Posterior vena cava (tissue), 2 donors: Measurements from ENCODE around the gene UVRAG. TPM values are rescaled to one million over a fixed set of nuclear protein-coding genes. Genes with fewer than 3 reads are reported as not detected.
A peak's percentile ranks its signal among the peaks of the same experiment; 100 is the strongest.

Source experiments
- DNase-seq: peaks from one replicate; pipeline ENCODE4 v3.0.0-alpha.2; 2020; ENCODE audit warnings: low spot score
- intact Hi-C, 2 donors: fragments of 100-400 bp; cut with DNase I; formaldehyde crosslinking; loops; one replicate each; pipeline versions ENCODE4 v1.14.1 to v1.14.2; 2022 to 2023
- total RNA-seq, 2 donors: library from RNA; stranded (reverse); fragmentation: NEBNext Ultra II Directional; extraction: Animal tissue kit (Norgen Biotek cat#: 25700); gene quantifications; one replicate each; pipeline ENCODE4 v1.2.1, GENCODE V29; 2021
- donor health status: DM: yes; HTN: yes; CAD: no.
- donor health status: DM: yes; HTN: yes; CAD: no.

UVRAG gene
- total RNA-seq, 2 donors from 2014 or later, result 27.0 to 27.8 TPM

GRCh38 chr11:76159303-76159937 is 344.4 kb downstream of the UVRAG start:
- peak; percentile 52 for DNase-seq

GRCh38 chr11:76159983-76160661 is 345.1 kb downstream of the UVRAG start:
- peak; percentile 64 for DNase-seq
- intact Hi-C loops, result loop anchor here in 1 of 2 donors (10.0 kb wide), 1 partner anchor 265 kb away; no protein-coding TSS in a partner anchor

More at GRCh38 chr11:76159303-76159937, 344.4 kb downstream of the UVRAG start:
- intact Hi-C loops, result loop anchor here in 1 of 2 donors (10.0 kb wide), 1 partner anchor 265 kb away; no protein-coding TSS in a partner anchor

- DNase-seq, result peak; percentile 43
Measured at GRCh38 chr11:76160856-76161255, 345.8 kb downstream of the UVRAG start.

GRCh38 chr11:76161261-76161961 is 346.4 kb downstream of the UVRAG start:
- intact Hi-C loops, result no loop called here
- DNase-seq, result peak; percentile 81

More at GRCh38 chr11:76160856-76161255, 345.8 kb downstream of the UVRAG start:
- intact Hi-C loops, result no loop called here

DNA sequence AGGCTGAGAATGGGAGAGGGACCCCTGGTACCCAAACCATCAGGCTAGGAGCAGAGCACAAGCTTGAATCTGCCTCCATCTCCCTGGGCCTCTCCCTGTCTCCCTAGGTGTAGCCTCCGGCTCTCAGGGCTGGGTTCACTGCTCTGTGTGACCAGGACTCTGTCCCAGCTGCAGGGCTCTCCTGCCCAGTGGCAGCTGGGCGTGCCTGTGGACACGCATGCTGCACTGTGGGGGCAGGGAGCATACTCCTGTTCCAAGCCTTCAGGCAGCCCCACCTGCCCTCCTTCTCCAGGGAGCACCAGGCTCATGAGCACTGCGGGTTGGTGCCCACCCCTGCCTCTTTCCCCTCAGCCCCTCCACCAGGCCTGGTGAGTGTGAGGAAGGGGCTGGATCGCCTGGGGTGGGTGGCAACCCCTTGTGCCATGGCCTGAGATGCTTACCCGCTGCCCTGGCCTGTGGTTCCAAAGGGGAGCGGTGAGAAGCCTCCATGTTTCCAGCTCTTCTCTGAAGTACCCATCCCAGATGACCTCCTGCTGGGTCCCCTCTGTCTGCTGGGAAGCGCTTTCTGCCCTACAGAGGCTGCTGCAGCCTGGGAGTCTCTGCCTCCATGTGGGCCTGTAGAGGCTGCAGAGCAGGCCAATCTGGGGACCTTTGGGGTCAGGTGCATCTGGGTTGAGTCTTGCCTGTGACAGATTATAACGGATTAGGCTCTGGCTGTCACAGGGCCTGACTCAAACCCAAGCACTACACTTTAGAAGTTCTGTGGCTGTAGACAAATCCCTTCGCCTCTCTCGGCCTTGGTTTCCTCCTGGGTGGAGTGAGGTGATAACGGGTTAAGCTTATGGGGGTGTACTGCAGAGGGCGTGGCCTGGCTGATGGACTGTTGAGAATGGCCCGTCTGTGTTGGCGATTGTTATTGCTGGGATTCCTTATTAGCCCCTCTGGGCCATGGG is 347.6 kb downstream of the UVRAG start:
- DNase-seq, result peak; percentile 36
- intact Hi-C loops, result no loop called here

DNA sequence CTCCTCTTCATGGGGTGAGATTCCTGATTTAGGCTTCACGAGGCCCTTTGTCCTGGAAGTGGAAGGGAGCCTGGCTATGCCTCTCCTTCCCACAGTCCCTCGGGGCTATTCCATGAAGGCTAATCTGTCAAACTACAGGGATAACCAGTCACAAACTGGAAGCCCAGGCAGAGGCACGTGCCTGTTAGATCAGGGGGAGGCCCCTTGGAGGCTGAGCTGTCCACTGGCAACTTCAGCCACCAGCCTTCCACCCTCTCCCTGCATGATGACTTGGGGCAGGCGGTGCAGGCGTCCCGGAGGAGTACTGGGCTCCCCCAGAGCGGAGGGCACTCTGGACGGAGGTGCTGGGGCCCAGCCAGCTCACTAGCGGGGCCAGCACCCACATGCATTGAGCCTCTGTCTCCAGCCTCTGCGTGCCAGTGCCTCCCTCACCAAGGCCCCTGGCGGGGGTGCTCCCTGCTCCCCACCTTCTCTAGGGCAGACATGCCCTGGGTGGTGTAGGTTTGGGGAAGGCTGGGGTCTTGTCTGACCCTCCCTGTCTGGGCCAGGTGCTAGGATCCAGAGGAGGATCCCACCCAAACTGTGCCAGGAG is 348.4 kb downstream of the UVRAG start:
- intact Hi-C loops, result no loop called here
- no peak for DNase-seq

DNA sequence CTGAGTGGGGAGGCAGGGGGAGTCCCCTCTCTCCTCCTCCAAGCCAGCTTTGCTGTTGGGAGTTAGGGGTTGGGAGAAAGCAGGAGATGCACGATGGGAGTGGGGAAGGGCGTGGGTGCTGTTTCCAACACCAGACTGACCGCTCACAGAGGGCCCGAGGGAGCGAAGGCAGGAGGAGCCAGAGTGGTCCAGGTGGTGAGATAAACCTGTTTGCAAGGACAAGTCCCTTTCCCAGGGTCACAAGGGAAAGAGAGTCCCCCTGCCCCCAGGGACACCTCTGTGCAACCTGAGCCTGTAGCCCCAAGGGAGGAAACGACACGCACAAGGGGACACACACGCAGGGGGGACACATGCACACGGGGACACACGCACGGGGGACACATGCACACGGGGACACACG is 349.1 kb downstream of the UVRAG start:
- DNase-seq, result no peak
- intact Hi-C loops, result no loop called here

DNA sequence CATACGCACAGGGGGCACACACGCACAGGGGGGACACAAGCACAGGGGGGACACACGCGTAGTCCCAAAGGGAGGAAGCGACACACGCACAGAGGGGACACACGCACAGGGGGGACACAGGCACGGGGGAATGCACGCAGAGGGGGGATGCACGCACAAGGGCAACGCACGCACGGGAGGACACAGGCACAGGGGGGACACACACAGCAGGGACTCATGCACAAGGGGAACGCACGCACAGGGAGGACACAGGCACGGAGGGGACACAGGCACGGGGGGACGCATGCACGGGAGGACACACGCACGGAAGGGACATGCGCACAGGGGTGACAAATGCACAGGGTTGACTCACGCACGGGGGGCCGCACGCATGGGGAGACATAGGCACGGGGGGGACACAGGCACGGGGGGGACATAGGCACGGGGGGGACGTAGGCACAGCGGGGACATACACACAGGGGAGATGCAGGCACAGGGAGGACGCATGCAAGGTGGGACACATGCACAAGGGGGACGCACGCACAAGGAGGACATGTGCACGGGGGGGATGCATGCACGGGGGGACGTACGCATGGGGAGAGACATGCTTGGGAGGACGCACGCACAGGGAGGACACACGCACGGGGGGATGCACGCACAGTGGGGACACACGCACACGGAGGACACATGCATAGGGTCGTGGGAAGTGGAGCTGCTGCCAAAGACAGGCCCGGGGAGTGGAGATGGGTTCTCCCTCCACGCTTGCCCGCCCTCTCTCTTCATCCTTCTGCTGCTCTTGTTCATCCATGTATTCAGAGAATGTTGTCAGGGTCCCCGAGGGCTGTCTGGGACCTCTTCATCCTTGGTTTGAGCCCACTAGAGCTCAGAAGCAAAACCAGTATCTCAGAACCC is 350.1 kb downstream of the UVRAG start:
- intact Hi-C loops, result loop anchor here in 1 of 2 donors (1.0 kb wide), 1 partner anchor 36 kb away; no protein-coding TSS in a partner anchor
- no peak for DNase-seq

- intact Hi-C loops, result no loop called here
Measured at GRCh38 chr11:76166314-76166713, 351.3 kb downstream of the UVRAG start.

GRCh38 chr11:76167590-76167989 is 352.6 kb downstream of the UVRAG start:
- intact Hi-C loops, result no loop called here
- DNase-seq, result no peak

More at GRCh38 chr11:76166314-76166713, 351.3 kb downstream of the UVRAG start:
- no peak for DNase-seq

- intact Hi-C loops, result no loop called here
Measured at GRCh38 chr11:76169473-76169896, 354.5 kb downstream of the UVRAG start.

DNA sequence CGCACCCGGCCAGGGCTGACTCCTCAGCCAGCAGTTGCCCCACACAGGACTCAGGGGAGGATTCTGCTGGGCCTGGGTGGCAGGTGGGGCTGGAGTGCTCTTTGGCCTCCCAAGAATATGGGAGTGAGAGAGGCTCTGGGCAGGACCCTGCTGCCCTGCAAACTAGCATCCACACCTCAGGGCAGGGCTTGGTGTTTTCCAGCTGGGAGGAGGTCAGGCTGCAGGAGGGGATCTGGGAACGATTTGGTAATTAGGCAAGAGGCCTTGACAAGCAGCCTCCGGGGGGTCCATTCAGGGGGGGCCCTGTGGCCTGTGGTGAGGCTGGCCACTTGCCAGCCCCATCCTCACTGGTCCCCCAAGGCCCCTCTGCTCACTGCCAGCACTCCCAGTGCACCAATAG is 355.5 kb downstream of the UVRAG start:
- intact Hi-C loops, result no loop called here
- DNase-seq, result no peak

More at GRCh38 chr11:76169473-76169896, 354.5 kb downstream of the UVRAG start:
- no peak for DNase-seq

- DNase-seq, result no peak
Measured at GRCh38 chr11:76172583-76172982, 357.6 kb downstream of the UVRAG start.

GRCh38 chr11:76173663-76174062 is 358.7 kb downstream of the UVRAG start:
- intact Hi-C loops, result no loop called here
- DNase-seq, result no peak

More at GRCh38 chr11:76172583-76172982, 357.6 kb downstream of the UVRAG start:
- intact Hi-C loops, result no loop called here

DNA sequence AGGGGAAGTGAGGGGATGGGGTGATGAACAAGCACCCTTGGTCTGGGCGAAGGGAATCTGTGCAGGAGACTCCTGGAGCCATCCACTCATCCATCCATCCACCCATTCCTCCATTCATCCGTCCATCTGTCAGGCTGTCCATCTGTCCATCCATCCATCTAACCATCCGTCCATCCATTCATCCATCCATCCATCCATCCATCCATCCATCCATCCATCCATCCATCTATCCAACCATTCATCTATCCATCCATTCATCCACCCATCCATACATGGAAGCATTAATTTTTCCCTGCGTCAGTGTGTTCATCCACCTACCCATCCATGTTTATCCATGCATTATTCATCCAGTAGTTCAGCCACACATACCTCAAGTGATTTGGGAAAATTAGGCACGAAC is 359.3 kb downstream of the UVRAG start:
- no peak for DNase-seq
- intact Hi-C loops, result no loop called here

DNA sequence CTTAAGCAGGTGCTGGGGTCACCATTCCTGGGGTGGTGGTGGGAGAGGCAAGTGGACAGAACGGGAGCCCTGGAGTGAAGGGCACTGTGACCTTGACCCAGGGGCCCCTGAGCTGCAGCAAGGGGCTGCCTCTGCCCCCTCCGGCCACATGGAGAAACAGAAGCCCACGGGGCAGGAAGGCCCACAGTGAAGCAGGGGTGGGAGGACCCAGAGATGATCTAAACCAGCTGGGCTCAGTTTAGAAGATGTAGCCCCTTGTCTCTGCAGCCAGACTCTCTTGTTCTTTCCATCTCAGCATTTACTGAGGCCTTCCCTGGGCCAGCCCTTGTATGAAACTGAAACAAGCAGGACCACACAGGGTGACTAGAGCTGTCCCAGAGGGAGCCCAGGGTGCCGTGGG is 360.8 kb downstream of the UVRAG start:
- intact Hi-C loops, result loop anchor here in 1 of 2 donors (1.0 kb wide), 1 partner anchor 22 kb away; no protein-coding TSS in a partner anchor
- no peak for DNase-seq

DNA sequence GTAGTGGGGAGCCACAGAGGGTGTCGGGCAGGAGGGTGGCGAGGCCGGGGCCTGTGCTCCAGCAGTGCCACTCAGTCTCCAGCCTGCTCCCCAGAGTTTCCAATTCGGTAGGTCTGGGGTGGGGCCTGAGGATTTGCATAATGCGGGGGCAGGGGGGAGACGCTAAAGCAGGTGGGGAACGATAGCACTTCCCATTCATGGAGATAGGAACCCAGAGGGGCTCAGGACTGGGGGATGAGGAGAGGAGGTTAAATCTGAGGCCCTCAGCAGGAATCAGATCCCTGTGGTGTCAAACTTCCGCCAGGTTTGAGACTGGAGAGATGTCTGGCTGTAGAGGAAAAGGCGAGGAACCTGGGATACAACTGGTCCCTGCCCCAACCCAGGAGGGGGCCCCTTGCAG is 361.5 kb downstream of the UVRAG start:
- intact Hi-C loops, result loop anchor here in 1 of 2 donors (1.0 kb wide), 1 partner anchor 23 kb away; no protein-coding TSS in a partner anchor
- no peak for DNase-seq
